Measurements from ENCODE around the gene ARID5A. TPM values are rescaled to one million over a fixed set of nuclear protein-coding genes. Genes with fewer than 3 reads are reported as not detected.

Gene ARID5A
- total and polyA plus RNA-seq, 2 of the 13 experiments (the other 11 are each of a cell fraction or from before 2014, with no cell fraction given) = 6.0 to 9.5 TPM

DNA sequence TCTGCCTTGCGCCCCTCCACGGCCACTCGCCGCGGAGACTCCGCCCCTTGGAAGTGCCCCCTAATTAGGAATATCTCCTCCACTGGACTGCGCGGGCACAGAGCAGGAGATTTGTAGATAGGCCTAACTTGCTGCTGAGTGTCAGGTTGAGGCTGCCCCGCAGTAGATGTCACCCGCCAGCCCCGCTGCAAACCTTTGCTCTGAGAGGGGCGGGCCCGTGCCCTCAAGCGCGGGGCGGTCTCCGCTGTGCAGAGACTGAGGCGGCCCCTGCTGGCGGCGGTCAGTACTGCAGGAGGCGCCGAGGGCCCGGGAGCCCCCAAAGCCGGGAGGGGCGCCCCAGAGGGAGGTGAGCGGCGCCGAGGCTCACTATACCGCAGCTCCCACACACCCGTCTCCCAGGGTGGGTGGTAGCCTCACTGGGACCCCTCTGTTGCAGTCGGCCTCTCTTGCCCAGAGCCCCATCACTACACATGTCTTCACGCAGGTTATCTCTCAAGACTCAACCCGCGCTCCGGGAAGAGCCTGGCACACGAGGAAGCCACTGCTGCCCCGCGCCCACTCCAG lies 28.5 kb upstream of the ARID5A start (continued):
- TF ChIP-seq SALL2 (CRISPR knock-in tag; IDR thresholded peaks at IDR 0.05) = 0 out of 2 replicates have a peak, but pooled peaks have one; percentile 25
- TF ChIP-seq ZNF205 (CRISPR knock-in tag; IDR thresholded peaks at IDR 0.05) = no peak
- TF ChIP-seq ZKSCAN8 (CRISPR knock-in tag; IDR thresholded peaks at IDR 0.05; ENCODE audit: borderline replicate concordance) = no peak
- TF ChIP-seq, protein P1, sequence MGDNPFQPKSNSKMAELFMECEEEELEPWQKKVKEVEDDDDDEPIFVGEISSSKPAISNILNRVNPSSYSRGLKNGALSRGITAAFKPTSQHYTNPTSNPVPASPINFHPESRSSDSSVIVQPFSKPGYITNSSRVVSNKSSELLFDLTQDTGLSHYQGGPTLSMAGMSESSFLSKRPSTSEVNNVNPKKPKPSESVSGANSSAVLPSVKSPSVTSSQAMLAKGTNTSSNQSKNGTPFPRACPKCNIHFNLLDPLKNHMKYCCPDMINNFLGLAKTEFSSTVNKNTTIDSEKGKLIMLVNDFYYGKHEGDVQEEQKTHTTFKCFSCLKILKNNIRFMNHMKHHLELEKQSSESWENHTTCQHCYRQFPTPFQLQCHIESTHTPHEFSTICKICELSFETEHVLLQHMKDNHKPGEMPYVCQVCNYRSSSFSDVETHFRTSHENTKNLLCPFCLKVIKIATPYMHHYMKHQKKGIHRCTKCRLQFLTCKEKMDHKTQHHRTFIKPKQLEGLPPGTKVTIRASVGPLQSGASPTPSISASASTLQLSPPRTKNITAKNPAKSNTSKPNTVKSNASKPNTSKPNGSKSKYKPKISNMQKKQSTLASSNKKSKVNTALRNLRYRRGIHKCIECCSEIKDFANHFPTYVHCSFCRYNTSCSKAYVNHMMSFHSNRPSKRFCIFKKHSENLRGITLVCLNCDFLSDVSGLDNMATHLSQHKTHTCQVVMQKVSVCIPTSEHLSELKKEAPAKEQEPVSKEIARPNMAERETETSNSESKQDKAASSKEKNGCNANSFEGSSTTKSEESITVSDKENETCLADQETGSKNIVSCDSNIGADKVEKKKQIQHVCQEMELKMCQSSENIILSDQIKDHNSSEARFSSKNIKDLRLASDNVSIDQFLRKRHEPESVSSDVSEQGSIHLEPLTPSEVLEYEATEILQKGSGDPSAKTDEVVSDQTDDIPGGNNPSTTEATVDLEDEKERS (CRISPR knock-in tag; IDR thresholded peaks at IDR 0.05) = peak; percentile 75
- TF ChIP-seq REL (CRISPR knock-in tag; conservative IDR thresholded peaks at IDR 0.05) = 0 out of 2 replicates have a peak, but pooled peaks have one; percentile 9
- TF ChIP-seq, protein P2, sequence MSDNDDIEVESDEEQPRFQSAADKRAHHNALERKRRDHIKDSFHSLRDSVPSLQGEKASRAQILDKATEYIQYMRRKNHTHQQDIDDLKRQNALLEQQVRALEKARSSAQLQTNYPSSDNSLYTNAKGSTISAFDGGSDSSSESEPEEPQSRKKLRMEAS (IDR thresholded peaks at IDR 0.05) = peak; percentile 28; the same call in 1 of the 2 replicates
- 0 out of 2 replicates have a peak, but pooled peaks have one; percentile 34 for TF ChIP-seq ZNF44 (CRISPR knock-in tag; IDR thresholded peaks at IDR 0.05)
- no peak for TF ChIP-seq ZNF143 (CRISPR knock-in tag; IDR thresholded peaks at IDR 0.05)
- TF ChIP-seq, protein P3, sequence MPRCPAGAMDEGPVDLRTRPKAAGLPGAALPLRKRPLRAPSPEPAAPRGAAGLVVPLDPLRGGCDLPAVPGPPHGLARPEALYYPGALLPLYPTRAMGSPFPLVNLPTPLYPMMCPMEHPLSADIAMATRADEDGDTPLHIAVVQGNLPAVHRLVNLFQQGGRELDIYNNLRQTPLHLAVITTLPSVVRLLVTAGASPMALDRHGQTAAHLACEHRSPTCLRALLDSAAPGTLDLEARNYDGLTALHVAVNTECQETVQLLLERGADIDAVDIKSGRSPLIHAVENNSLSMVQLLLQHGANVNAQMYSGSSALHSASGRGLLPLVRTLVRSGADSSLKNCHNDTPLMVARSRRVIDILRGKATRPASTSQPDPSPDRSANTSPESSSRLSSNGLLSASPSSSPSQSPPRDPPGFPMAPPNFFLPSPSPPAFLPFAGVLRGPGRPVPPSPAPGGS (CRISPR knock-in tag; IDR thresholded peaks at IDR 0.05) = peak; percentile 83
- peak; percentile 64; the same call in 1 of the 2 replicates for TF ChIP-seq KDM3A (CRISPR knock-in tag; IDR thresholded peaks at IDR 0.05; ENCODE audit: low read depth)
- TF ChIP-seq ZNF543 (CRISPR knock-in tag; IDR thresholded peaks at IDR 0.05) = no peak
- TF ChIP-seq ZNF235 (CRISPR knock-in tag; IDR thresholded peaks at IDR 0.05; ENCODE audit: borderline replicate concordance) = no peak
- TF ChIP-seq HNF4A (CRISPR knock-in tag; IDR thresholded peaks at IDR 0.05) = peak; percentile 57
- TF ChIP-seq ZNF747 (CRISPR knock-in tag; IDR thresholded peaks at IDR 0.05; ENCODE audit: borderline replicate concordance) = 0 out of 2 replicates have a peak, but pooled peaks have one; percentile 14
- TF ChIP-seq ZNF24 (IDR thresholded peaks at IDR 0.05) = no peak
- TF ChIP-seq, protein P4, sequence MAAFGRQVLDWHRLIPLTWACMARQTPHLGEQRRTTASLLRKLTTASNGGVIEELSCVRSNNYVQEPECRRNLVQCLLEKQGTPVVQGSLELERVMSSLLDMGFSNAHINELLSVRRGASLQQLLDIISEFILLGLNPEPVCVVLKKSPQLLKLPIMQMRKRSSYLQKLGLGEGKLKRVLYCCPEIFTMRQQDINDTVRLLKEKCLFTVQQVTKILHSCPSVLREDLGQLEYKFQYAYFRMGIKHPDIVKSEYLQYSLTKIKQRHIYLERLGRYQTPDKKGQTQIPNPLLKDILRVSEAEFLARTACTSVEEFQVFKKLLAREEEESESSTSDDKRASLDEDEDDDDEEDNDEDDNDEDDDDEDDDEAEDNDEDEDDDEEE (CRISPR knock-in tag; IDR thresholded peaks at IDR 0.05) = no peak
- peak; percentile 34 for TF ChIP-seq CBX1 (IDR thresholded peaks at IDR 0.05; ENCODE audit: low read depth)
- TF ChIP-seq, protein P5, sequence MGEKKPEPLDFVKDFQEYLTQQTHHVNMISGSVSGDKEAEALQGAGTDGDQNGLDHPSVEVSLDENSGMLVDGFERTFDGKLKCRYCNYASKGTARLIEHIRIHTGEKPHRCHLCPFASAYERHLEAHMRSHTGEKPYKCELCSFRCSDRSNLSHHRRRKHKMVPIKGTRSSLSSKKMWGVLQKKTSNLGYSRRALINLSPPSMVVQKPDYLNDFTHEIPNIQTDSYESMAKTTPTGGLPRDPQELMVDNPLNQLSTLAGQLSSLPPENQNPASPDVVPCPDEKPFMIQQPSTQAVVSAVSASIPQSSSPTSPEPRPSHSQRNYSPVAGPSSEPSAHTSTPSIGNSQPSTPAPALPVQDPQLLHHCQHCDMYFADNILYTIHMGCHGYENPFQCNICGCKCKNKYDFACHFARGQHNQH (CRISPR knock-in tag; IDR thresholded peaks at IDR 0.05) = peak; percentile 61; the same call in 1 of the 2 replicates
- peak; percentile 41 for TF ChIP-seq FOSL2 (CRISPR knock-in tag; IDR thresholded peaks at IDR 0.05)
- peak; percentile 95 for TF ChIP-seq ZNF572 (CRISPR knock-in tag; IDR thresholded peaks at IDR 0.05)
- no peak for TF ChIP-seq DNMT3B (CRISPR knock-in tag; conservative IDR thresholded peaks at IDR 0.05)
- no peak for TF ChIP-seq RBAK (CRISPR knock-in tag; IDR thresholded peaks at IDR 0.05)
